WI38 (cell line): ENCODE results near the gene MAP3K14.

Experiments
- H3K4me3 ChIP-seq: 2 replicates; pipeline ENCODE4 v1.5.1; 2011; ENCODE audit warnings: low read depth, mild to moderate bottlenecking, control low read depth, low read length
- TF ChIP-seq, protein P1 (sequence below): IDR thresholded peaks from 2 replicates; pipeline ENCODE4 v1.5.1; 2012; ENCODE audit warnings: low read depth, mild to moderate bottlenecking, control low read depth, low read length

Gene MAP3K14

DNA sequence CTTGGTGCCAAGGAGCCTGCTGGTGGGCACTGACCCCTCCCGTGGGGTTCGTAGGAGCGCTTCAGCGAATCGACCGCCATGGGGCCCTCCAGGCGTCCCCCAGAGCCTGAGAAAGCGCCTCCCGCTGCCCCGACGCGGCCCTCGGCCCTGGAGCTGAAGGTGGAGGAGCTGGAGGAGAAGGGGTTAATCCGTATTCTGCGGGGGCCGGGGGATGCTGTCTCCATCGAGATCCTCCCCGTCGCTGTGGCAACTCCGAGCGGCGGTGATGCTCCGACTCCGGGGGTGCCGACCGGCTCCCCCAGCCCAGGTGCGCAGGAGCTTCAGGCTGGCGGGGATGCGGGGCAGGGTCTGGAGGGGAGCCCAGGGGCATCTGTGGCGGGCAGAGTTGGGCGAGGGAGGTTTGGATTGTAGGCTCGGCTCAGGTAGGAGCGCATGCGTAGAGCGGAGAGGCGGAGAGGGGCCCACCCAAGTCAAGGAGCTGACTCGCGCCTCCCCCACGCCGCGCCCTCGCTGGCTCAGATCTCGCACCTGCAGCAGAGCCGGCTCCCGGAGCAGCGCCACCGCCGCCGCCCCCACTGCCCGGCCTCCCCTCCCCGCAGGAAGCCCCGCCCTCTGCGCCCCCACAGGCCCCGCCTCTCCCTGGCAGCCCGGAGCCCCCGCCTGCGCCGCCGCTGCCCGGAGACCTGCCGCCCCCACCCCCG, 75.3 kb downstream of the MAP3K14 start:
- TF ChIP-seq, protein P1, sequence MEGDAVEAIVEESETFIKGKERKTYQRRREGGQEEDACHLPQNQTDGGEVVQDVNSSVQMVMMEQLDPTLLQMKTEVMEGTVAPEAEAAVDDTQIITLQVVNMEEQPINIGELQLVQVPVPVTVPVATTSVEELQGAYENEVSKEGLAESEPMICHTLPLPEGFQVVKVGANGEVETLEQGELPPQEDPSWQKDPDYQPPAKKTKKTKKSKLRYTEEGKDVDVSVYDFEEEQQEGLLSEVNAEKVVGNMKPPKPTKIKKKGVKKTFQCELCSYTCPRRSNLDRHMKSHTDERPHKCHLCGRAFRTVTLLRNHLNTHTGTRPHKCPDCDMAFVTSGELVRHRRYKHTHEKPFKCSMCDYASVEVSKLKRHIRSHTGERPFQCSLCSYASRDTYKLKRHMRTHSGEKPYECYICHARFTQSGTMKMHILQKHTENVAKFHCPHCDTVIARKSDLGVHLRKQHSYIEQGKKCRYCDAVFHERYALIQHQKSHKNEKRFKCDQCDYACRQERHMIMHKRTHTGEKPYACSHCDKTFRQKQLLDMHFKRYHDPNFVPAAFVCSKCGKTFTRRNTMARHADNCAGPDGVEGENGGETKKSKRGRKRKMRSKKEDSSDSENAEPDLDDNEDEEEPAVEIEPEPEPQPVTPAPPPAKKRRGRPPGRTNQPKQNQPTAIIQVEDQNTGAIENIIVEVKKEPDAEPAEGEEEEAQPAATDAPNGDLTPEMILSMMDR, result no peak
- no peak overlapping the region for H3K4me3 ChIP-seq

DNA sequence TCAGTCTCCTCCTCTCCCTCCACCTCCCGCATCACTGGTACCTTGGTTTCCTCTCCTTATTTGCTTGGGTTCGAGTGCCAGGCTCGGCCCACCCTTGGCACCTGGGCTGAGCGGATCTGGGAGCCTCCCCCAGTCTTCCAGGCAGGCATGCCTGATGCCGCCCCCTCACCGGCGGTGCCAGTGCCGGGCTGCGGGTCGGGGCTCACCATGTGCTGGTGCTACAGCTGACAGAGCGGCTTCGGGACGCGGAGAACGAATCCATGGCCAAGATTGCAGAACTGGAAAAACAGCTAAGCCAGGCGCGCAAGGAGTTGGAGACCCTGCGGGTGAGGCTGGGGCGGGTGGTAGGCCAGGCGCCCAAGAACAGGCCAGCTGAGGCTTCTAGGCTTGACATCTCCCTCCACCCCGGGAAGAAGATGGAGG, 75.9 kb downstream of the MAP3K14 start:
- TF ChIP-seq, protein P1, result no peak
- H3K4me3 ChIP-seq, result no peak overlapping the region

DNA sequence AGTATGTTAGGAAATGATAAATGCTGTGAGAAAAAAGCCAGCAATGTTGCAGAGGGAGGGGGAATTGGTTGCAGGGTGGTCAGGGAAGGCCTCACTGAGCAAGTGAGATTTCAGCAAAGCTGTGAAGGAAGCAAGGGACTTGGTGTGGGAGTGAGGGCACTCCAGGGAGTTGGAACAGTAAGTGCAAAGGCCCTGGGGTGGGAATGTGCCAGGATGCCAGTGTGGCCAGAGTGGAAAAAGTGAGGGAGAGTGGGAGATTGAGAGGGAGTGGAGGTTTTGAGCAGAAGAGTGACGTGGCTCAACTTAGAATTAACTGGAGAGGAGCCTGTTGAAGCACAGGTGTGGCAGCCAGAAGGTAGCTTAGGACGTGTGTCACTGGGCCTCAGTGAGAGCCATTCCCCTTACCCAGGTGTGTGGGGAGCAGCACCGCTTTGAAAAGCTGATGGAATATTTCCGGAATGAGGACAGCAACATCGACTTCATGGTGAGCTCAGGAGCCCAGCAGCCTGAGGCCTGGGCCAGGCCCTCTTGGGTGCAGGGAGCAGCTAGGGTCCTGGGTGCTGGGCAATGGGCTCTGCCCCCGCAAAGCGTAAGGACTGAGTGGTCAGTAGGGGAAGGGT, 78.6 kb downstream of the MAP3K14 start:
- no peak overlapping the region for H3K4me3 ChIP-seq
- TF ChIP-seq, protein P1, result no peak

DNA sequence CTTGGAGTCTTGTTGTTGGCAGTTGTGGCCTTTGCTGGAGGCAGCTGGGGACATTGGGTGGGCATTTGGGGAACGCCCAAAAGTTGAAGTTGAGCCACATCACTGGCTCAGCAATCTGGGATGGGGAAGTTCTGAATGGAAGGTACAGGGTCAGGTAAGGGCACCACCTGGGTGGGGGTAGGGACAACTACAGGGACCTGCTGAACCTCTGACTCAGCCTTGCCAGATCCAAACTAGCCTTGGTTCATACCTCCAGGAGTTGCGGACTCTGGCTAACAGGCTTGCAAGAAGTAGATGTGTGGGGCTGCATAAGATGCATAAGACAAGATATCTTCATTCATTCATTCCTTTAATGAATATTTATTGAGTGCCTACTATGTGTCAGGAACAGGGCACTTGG, 79.1 kb downstream of the MAP3K14 start:
- H3K4me3 ChIP-seq, result no peak overlapping the region
- TF ChIP-seq, protein P1, result no peak

DNA sequence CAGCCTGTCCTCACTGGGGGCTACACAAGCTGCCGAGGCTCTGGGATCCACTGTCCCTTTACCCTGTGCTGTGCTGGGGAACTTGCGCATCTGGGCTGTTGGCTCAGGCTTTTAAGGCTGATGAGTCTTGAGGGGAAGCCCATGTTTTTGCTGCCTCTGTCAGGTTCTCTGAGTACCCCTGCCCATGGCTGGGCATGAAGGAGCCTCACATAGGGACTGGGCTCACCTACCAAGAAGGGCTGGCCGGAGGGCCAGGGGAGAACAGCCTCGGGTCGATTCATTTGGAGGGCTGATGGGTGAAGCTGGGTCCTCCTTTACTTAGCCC, 80.6 kb downstream of the MAP3K14 start:
- TF ChIP-seq, protein P1, result no peak
- no peak overlapping the region for H3K4me3 ChIP-seq

DNA sequence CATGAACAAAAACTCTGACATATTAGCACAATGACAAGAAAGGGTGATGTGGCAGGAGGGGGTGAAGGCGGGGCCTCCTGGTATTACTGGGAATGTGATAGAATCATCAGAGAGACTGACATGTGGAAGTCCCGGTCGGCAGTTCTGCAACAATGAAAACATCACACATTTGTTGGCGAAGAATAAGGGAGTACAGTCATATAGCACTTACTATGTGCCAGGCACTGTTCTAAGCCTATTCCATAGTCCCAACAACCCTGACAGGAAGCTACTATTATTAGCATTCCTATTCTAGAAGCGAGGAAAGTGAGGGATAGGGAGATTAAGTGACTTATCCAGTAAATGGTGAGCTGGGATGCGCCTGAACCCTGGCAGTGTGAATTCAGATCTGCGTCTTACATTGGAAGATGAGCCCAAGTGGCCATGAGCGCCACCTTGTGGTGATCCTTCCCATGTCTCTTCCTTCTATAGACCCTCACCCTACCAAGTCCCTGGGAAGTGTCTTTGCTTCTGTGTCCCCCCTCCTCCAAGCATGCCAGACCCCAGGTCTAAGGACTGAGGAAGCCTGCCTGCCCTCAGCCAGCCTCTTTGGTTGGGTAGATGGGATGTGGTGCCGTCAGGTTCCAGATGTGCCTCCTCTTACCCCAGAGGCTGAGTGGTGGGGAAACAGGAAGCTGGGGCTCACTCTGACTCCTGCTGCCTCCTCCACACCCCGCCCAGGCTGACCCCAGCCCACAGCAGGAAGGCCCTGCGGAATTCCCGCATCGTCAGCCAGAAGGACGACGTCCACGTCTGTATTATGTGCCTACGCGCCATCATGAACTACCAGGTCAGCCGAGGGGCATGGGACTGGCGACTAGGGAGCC, 81.2 kb downstream of the MAP3K14 start:
- no peak overlapping the region for H3K4me3 ChIP-seq
- TF ChIP-seq, protein P1, result peak; percentile 72
